Urothelium cell line (cell line): ENCODE results near the gene ADRA2A.

Experiments
- DNase-seq: peaks from one replicate; pipeline ENCODE4 v3.0.0; 2011; ENCODE audit warnings: low spot score, mixed read lengths
- FAIRE-seq: peaks from 2 replicates; lab custom pipeline; 2011; peaks lifted over from hg19 to GRCh38; lab: Jason Lieb, UNC

Gene ADRA2A

GRCh38 chr10:111107846-111108245, 31.0 kb downstream of the ADRA2A start:
- FAIRE-seq (no peak), DNase-seq (no peak)

- DNase-seq (no peak), FAIRE-seq (no peak)
Observed at GRCh38 chr10:111108441-111108840, 31.6 kb downstream of the ADRA2A start.

GRCh38 chr10:111109501-111110242, 32.8 kb downstream of the ADRA2A start:
- no peak for FAIRE-seq

GRCh38 chr10:111110771-111111170, 33.9 kb downstream of the ADRA2A start:
- FAIRE-seq (no peak), DNase-seq (no peak)

More at GRCh38 chr10:111109501-111110242, 32.8 kb downstream of the ADRA2A start:
- no peak for DNase-seq

- DNase-seq (no peak), FAIRE-seq (no peak)
Observed at GRCh38 chr10:111112333-111112732, 35.5 kb downstream of the ADRA2A start.

GRCh38 chr10:111113238-111113960, 36.6 kb downstream of the ADRA2A start:
- no peak for FAIRE-seq
- DNase-seq: no peak

- peak; percentile 48 for DNase-seq
- FAIRE-seq: no peak
Observed at GRCh38 chr10:111113961-111114757, 37.3 kb downstream of the ADRA2A start.

GRCh38 chr10:111114758-111115500, 38.1 kb downstream of the ADRA2A start:
- no peak for DNase-seq
- no peak for FAIRE-seq

GRCh38 chr10:111116211-111116610, 39.4 kb downstream of the ADRA2A start:
- FAIRE-seq (no peak), DNase-seq (no peak)

GRCh38 chr10:111116762-111117445, 40.1 kb downstream of the ADRA2A start:
- DNase-seq (no peak), FAIRE-seq (no peak)

- FAIRE-seq: no peak
Observed at GRCh38 chr10:111117528-111118277, 40.9 kb downstream of the ADRA2A start.

GRCh38 chr10:111118758-111119157, 41.9 kb downstream of the ADRA2A start:
- no peak for FAIRE-seq
- DNase-seq: no peak

More at GRCh38 chr10:111117528-111118277, 40.9 kb downstream of the ADRA2A start:
- DNase-seq: no peak

- no peak for DNase-seq
- FAIRE-seq: no peak
Observed at GRCh38 chr10:111119637-111120036, 42.8 kb downstream of the ADRA2A start.

GRCh38 chr10:111122127-111122526, 45.3 kb downstream of the ADRA2A start:
- FAIRE-seq: no peak
- DNase-seq: no peak

- no peak for DNase-seq
- FAIRE-seq: no peak
Observed at GRCh38 chr10:111123883-111124282, 47.1 kb downstream of the ADRA2A start.

GRCh38 chr10:111125102-111125501, 48.3 kb downstream of the ADRA2A start:
- FAIRE-seq (no peak), DNase-seq (no peak)

GRCh38 chr10:111126077-111126476, 49.2 kb downstream of the ADRA2A start:
- FAIRE-seq: no peak
- DNase-seq: no peak

- FAIRE-seq (no peak), DNase-seq (no peak)
Observed at GRCh38 chr10:111127081-111127848, 50.4 kb downstream of the ADRA2A start.
